ENCODE data around the gene CUL2. TPM values are rescaled to one million over a fixed set of nuclear protein-coding genes. Genes with fewer than 3 reads are reported as not detected.
A peak's percentile ranks its signal among the peaks of the same experiment; 100 is the strongest.

The CUL2 gene
- total and polyA plus RNA-seq, 10 of the 15 experiments (the other 5 are each of a cell fraction or from before 2014, with no cell fraction given) = 11.9 to 56.5 (median 33.2) TPM

- TF ChIP-seq USF1 (IDR thresholded peaks at IDR 0.05; ENCODE audit: borderline replicate concordance, extremely low read length, insufficient read depth, low read depth, low read length) = no peak
- TF ChIP-seq EGR1 (IDR thresholded peaks at IDR 0.05; ENCODE audit: borderline replicate concordance in 1 of 2, low read depth in 2 of 2, low read length in 2 of 2) = peak in 1 of 2 experiments; percentile 39; a peak in 1 of 3 replicates
- no peak for TF ChIP-seq SIN3A (IDR thresholded peaks at IDR 0.05; ENCODE audit: low read depth, low read length)
- TF ChIP-seq NR2C1 (IDR thresholded peaks at IDR 0.05) = peak; percentile 67
- no peak for TF ChIP-seq NFXL1 (IDR thresholded peaks at IDR 0.05; ENCODE audit: borderline replicate concordance)
- no peak; the same call in 1 of the 2 replicates for TF ChIP-seq REST (IDR thresholded peaks at IDR 0.05; ENCODE audit: low read depth, low read length)
- no peak for TF ChIP-seq ASH2L (IDR thresholded peaks at IDR 0.05; ENCODE audit: borderline replicate concordance, low read depth)
- peak; percentile 78; the same call in 2 of the 3 replicates for TF ChIP-seq POU2F2 (IDR thresholded peaks at IDR 0.05; ENCODE audit: borderline replicate concordance, low read depth, low read length)
- TF ChIP-seq MEF2B (IDR thresholded peaks at IDR 0.05; ENCODE audit: partially characterized antibody, poor library complexity, severe bottlenecking) = peak; percentile 85
- TF ChIP-seq MTA3 (IDR thresholded peaks at IDR 0.05; ENCODE audit: borderline replicate concordance, low read length) = no peak
- TF ChIP-seq HCFC1 (IDR thresholded peaks at IDR 0.05; ENCODE audit: low read length) = peak; percentile 28; the same call in 1 of the 2 replicates
- TF ChIP-seq ELK1 (IDR thresholded peaks at IDR 0.05; ENCODE audit: low read depth, low read length) = peak; percentile 56
- TF ChIP-seq CHD4 (IDR thresholded peaks at IDR 0.05) = no peak
- TF ChIP-seq BACH1 (IDR thresholded peaks at IDR 0.05; ENCODE audit: borderline replicate concordance) = peak; percentile 93; the same call in 1 of the 2 replicates
- TF ChIP-seq ATF7 (IDR thresholded peaks at IDR 0.05; ENCODE audit: low read depth) = peak; percentile 25
- TF ChIP-seq NFYB (IDR thresholded peaks at IDR 0.05; ENCODE audit: insufficient read depth, low read depth, low read length) = no peak
- TF ChIP-seq ZNF592 (IDR thresholded peaks at IDR 0.05) = peak; percentile 86; the same call in 1 of the 2 replicates
Observed at GRCh38 chr10:35126530-35127288, 36.6 kb upstream of the CUL2 start, which contains the start of gene CREM (continued).

Measured in GM12878 (cell line).